T-cell (primary cell): ENCODE measurements around the gene DAPK1. TPM values are rescaled to one million over a fixed set of nuclear protein-coding genes. Genes with fewer than 3 reads are reported as not detected.

Experiments
- ATAC-seq, 4 experiments: fragments of 200-7000 bp in 3 of 4; fragments of 150-1000 bp in 1 of 4; cut with Tn5 transposase; replicated peaks in 1 of 4; 1 replicate in 3 of 4; 2 replicates in 1 of 4; pipeline ENCODE4 v1.10.0; 2021; ENCODE audit warnings: moderate library complexity in 3 of 4, mild to moderate bottlenecking in 2 of 4, moderate number of reproducible peaks in 1 of 4
- CTCF ChIA-PET, 2 donors: fragments of 300-600 bp; sonication (Branson Sonifier 250); formaldehyde crosslinking; loops; one replicate each; lab custom pipeline; 2022; ENCODE audit warnings: antibody characterized with exemption in 2 of 2; lab: Charles Lee
- POLR2A ChIA-PET, 2 donors: fragments of 300-600 bp; sonication (Branson Sonifier 250); formaldehyde crosslinking; loops; one replicate each; lab custom pipeline; 2022; ENCODE audit warnings: antibody characterized with exemption in 2 of 2; lab: Charles Lee
- DNase-seq, 35 experiments: peaks; one replicate each; pipeline versions ENCODE4 v3.0.0 to v3.0.0-alpha.2; 2013 to 2023
- H3K27ac ChIP-seq: one replicate; pipeline ENCODE4 v1.5.1; 2013; ENCODE audit warnings: low read length
- H3K27me3 ChIP-seq, 2 experiments: replicated peaks in 1 of 2; 1 replicate in 1 of 2; 2 replicates in 1 of 2; pipeline versions ENCODE4 v1.6.1 to v1.7.0; 2013; ENCODE audit warnings: low read length in 1 of 2, mixed read lengths in 1 of 2; ENCODE audit not compliant: control insufficient read depth in 2 of 2, insufficient read depth in 2 of 2; ENCODE audit errors: extremely low read depth in 1 of 2
- H3K36me3 ChIP-seq, 2 donors: 1 replicate in 1 of 2; 2 replicates in 1 of 2; pipeline versions ENCODE4 v1.6.1 to v1.7.0; 2013; ENCODE audit warnings: low read length in 1 of 2; ENCODE audit not compliant: control insufficient read depth in 2 of 2, insufficient read depth in 1 of 2; ENCODE audit errors: extremely low read depth in 1 of 2
- H3K4me1 ChIP-seq, 2 experiments: 1 replicate in 1 of 2; 2 replicates in 1 of 2; pipeline versions ENCODE4 v1.6.1 to v1.7.0; 2013; ENCODE audit warnings: low read length in 2 of 2, mixed read lengths in 1 of 2; ENCODE audit not compliant: insufficient read depth in 2 of 2, control insufficient read depth in 1 of 2; ENCODE audit errors: extremely low read depth in 1 of 2
- H3K4me3 ChIP-seq, 2 donors: 1 replicate in 1 of 2; 2 replicates in 1 of 2; pipeline versions ENCODE4 v1.5.1 to v1.7.0; 2013; ENCODE audit warnings: mild to moderate bottlenecking in 2 of 2, low read length in 1 of 2, moderate library complexity in 1 of 2; ENCODE audit not compliant: control insufficient read depth in 1 of 2; ENCODE audit errors: extremely low read depth in 1 of 2
- H3K9me3 ChIP-seq: 2 replicates; pipeline ENCODE4 v1.7.0; 2013
- H3K27ac Mint-ChIP-seq, 2 donors: one replicate each; pipeline ENCODE4 v1.8.0; 2020 to 2021; ENCODE audit warnings: mild to moderate bottlenecking in 2 of 2, mixed read lengths in 2 of 2
- H3K27me3 Mint-ChIP-seq, 2 donors: one replicate each; pipeline ENCODE4 v1.8.0; 2021 to 2022; ENCODE audit warnings: mixed read lengths in 2 of 2
- H3K36me3 Mint-ChIP-seq: one replicate; pipeline ENCODE4 v1.8.0; 2021; ENCODE audit warnings: mixed read lengths
- H3K4me1 Mint-ChIP-seq, 3 donors: one replicate each; pipeline ENCODE4 v1.8.0; 2020 to 2022; ENCODE audit warnings: mixed read lengths in 3 of 3, mild to moderate bottlenecking in 1 of 3
- H3K4me3 Mint-ChIP-seq, 3 donors: one replicate each; pipeline ENCODE4 v1.8.0; 2020 to 2022; ENCODE audit warnings: mild to moderate bottlenecking in 3 of 3, mixed read lengths in 3 of 3, moderate library complexity in 3 of 3
- H3K9me3 Mint-ChIP-seq, 3 donors: one replicate each; pipeline ENCODE4 v1.8.0; 2020 to 2022; ENCODE audit warnings: mixed read lengths in 3 of 3
- WGBS: methylation state at CpG from one replicate; pipeline ENCODE4 v1.1.5; 2013; ENCODE audit warnings: missing lambda C conversion rate; ENCODE audit not compliant: insufficient coverage; 5-methylcytosine and 5-hydroxymethylcytosine counted together
- total RNA-seq, 35 experiments: library from RNA in 6 of 35; stranded (reverse) in 6 of 35; fragments of 120-200 nt in 1 of 35; gene quantifications; one replicate each; pipeline versions ENCODE4 v1.2.1 to v1.2.4 and lab custom pipeline; 2013 to 2026

The DAPK1 gene
- total RNA-seq, 5 donors from 2014 or later (not counting 1 experiment from before 2014, with no cell fraction given) = 1.7 to 4.2 (median 2.8) TPM

DNA sequence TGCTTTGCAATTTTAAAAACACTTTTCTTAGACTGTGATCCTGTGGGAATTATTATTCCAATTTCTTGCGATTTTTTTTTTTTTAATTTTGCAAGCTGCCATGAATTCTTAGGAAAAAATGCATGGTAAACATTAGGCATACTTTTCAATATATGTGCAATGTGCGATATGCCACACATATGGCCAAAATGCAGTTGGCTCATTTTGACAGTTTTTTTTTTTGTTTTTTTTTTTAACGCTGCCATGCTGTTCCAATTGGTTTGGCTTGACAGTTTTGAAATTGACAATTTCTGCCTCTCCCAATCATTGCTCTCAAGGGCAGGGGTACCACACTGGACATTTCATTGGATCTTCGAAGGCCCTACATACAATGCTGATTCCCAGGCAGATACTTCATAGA lies 36.4 kb downstream of the DAPK1 start:
- H3K4me3 ChIP-seq = no peak overlapping the region
- ATAC-seq = no peak
- Mint-ChIP-seq H3K27ac (no peak overlapping the region), H3K4me1 (peaks cover 4 to 11% (median 6%) of the 10 kb centered on the region in 3 donors), H3K36me3 (no peaks in the 10 kb centered on the region), H3K4me3 (no peak overlapping the region), H3K9me3 (no peaks in the 10 kb centered on the region), H3K27me3 (no peaks in the 10 kb centered on the region)
- no peak overlapping the region for H3K27ac ChIP-seq
- no peaks in the 10 kb centered on the region for H3K27me3 ChIP-seq
- no peaks in the 10 kb centered on the region for H3K9me3 ChIP-seq
- ChIA-PET CTCF (no interaction called here), POLR2A (no interaction called here)
- no peak for DNase-seq
- 83% methylated on average over 2 of the region's 4 CpGs for WGBS
- H3K4me1 ChIP-seq = peaks cover 3 to 17% of the 10 kb centered on the region in 2 experiments
- no peaks in the 10 kb centered on the region for H3K36me3 ChIP-seq

DNA sequence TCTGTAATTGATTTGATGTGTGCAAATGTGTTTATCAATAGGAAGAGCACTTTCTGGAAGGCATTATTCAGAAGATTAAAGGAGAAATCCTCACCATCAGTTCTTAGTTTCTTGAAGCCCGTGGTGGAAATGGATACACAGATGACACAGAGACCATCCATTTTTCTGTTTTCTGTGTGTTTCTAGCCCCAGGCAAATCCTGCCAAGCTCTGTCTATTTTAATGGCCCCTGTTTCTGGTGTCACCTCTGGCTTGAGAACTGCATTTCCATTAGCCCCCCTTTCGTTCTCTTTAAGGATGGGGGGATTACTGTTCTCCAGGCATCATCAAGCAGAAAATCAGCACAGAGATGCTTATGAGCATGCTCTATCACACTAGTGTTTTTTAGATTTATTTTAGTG lies 37.3 kb downstream of the DAPK1 start:
- no peak for DNase-seq
- no peaks in the 10 kb centered on the region for H3K36me3 Mint-ChIP-seq
- ChIA-PET POLR2A (no interaction called here), CTCF (no interaction called here)
- H3K4me1 ChIP-seq = peaks cover 3 to 17% of the 10 kb centered on the region in 2 experiments
- H3K4me3 Mint-ChIP-seq = no peak overlapping the region
- peaks cover 4 to 11% (median 6%) of the 10 kb centered on the region in 3 donors for H3K4me1 Mint-ChIP-seq
- no peak overlapping the region for H3K4me3 ChIP-seq
- WGBS = no CpG with 5 or more reads among the region's 2 CpGs
- H3K9me3 Mint-ChIP-seq = no peaks in the 10 kb centered on the region
- no peak overlapping the region for H3K27ac Mint-ChIP-seq
- H3K27ac ChIP-seq = no peak overlapping the region
- no peaks in the 10 kb centered on the region for H3K36me3 ChIP-seq
- H3K27me3 Mint-ChIP-seq = no peaks in the 10 kb centered on the region
- H3K9me3 ChIP-seq = no peaks in the 10 kb centered on the region
- ATAC-seq = no peak
- H3K27me3 ChIP-seq = peaks cover 0 to 5% of the 10 kb centered on the region in 2 experiments

DNA sequence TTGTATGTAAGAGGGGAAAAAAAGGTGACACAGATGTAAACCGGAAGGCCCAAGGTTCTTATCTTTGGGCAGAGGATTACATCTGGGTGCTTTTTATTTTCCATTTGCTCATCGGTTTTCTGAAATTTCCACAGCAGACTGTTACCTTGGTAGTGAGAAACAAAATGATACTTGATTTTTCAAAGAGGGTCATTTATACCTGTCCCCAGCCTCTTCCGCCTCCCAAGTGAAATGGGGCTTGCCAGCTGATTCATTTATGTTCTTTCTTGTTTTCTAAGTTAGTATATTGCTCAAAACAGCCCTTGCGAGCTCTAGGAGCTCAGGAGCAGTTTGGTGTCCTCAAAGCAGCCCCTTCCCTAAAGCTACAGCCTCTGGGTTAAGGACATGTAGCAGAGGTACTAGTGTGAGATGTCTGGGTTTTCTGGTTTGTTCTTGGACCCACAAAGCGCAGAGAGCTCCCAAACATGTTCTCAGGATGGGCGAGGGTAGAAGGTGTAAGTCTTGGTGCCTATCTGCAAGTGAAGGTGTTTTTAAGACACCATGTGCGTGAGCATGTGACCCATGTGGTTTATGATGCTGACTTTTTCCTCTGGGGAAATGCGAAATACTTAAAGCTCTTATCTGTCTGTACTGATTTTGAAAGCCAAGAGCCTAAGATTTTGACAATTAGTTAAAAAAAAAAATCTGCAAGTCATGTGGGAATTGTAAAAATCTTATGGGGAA lies 38.3 kb downstream of the DAPK1 start:
- H3K36me3 ChIP-seq = no peaks in the 10 kb centered on the region
- DNase-seq (peak in 1 of 35 experiments; percentile 6), ATAC-seq (peak in 1 of 4 experiments; percentile 19)
- no peak overlapping the region for H3K4me3 Mint-ChIP-seq
- ChIA-PET POLR2A (no interaction called here), CTCF (no interaction called here)
- H3K9me3 ChIP-seq = no peaks in the 10 kb centered on the region
- H3K27ac Mint-ChIP-seq = peak overlapping the region in 1 of 2 donors; percentile 11
- no peaks in the 10 kb centered on the region for H3K27me3 Mint-ChIP-seq
- peaks cover 4 to 11% (median 6%) of the 10 kb centered on the region in 3 donors for H3K4me1 Mint-ChIP-seq
- no peaks in the 10 kb centered on the region for H3K36me3 Mint-ChIP-seq
- no peaks in the 10 kb centered on the region for H3K9me3 Mint-ChIP-seq
- peaks cover 0 to 7% of the 10 kb centered on the region in 2 experiments for H3K27me3 ChIP-seq
- no peak overlapping the region for H3K4me3 ChIP-seq
- H3K27ac ChIP-seq = no peak overlapping the region
- peaks cover 3 to 17% of the 10 kb centered on the region in 2 experiments for H3K4me1 ChIP-seq
- 12% methylated on average over 4 of the region's 8 CpGs for WGBS

DNA sequence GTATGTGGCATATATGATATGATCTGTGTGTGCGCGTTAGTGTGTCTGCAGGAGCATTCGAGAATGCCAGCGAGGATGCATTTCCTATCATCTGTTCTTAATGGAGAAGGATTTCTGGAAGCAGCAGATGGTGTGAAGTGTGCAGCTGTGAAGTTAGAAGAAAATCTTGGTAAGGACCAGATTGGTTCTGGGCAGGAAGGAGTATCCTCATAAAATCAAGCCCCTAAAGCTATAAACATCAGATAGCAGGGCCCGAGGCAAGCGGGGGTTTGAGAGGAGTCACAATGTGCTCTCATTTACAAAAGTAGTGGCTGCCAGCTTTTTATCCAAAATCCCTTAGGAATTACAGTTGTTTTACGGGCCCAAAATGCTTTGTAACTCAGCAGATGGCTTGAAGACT lies 40.0 kb downstream of the DAPK1 start:
- H3K27ac Mint-ChIP-seq = no peak overlapping the region
- no peaks in the 10 kb centered on the region for H3K27me3 Mint-ChIP-seq
- Histone ChIP-seq H3K4me1 (peaks cover 3 to 17% of the 10 kb centered on the region in 2 experiments), H3K27ac (no peak overlapping the region), H3K9me3 (no peaks in the 10 kb centered on the region), H3K27me3 (peaks cover 0 to 7% of the 10 kb centered on the region in 2 experiments), H3K36me3 (no peaks in the 10 kb centered on the region), H3K4me3 (no peak overlapping the region)
- no peaks in the 10 kb centered on the region for H3K9me3 Mint-ChIP-seq
- no peaks in the 10 kb centered on the region for H3K36me3 Mint-ChIP-seq
- ATAC-seq (no peak), DNase-seq (no peak)
- 100% methylated on average over 4 of the region's 7 CpGs for WGBS
- CTCF ChIA-PET = no interaction called here
- POLR2A ChIA-PET = no interaction called here
- H3K4me1 Mint-ChIP-seq = peaks cover 4 to 11% (median 6%) of the 10 kb centered on the region in 3 donors
- H3K4me3 Mint-ChIP-seq = no peak overlapping the region

DNA sequence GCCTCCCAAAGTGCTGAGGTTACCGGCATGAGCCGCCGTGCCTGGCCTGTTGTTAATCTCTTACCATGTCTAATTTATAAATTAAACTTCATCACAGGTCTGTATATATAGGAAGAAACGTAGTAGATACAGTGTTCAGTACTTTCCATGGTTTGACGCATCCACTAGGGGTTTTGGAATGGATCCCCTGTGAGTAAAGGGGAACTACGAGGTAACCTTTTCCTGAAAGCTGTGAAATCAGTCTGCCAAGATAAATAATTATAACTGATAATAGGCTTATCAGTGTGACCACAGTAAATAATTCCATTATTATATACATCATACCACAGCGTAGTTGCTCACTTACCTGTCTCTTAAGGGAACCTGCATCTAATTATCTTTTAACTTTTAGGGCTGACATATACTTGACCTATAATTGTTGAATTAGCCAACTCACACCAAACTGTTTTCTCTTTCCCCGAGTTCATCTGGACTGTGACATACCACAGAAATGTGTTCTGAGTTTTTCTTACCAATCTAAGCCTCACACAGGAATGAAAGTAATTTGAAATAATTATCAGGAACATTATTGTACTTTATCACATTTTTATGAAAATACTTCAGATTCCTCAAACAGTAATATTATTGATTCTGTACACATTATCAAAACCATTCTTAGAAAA lies 42.9 kb downstream of the DAPK1 start:
- Histone ChIP-seq H3K4me1 (peaks cover 3 to 13% of the 10 kb centered on the region in 2 experiments), H3K9me3 (no peaks in the 10 kb centered on the region), H3K27me3 (peaks cover 0 to 7% of the 10 kb centered on the region in 2 experiments), H3K4me3 (no peak overlapping the region), H3K36me3 (no peaks in the 10 kb centered on the region), H3K27ac (no peak overlapping the region)
- H3K36me3 Mint-ChIP-seq = no peaks in the 10 kb centered on the region
- POLR2A ChIA-PET = no interaction called here
- no peaks in the 10 kb centered on the region for H3K9me3 Mint-ChIP-seq
- no peak for ATAC-seq
- CTCF ChIA-PET = no interaction called here
- H3K27ac Mint-ChIP-seq = no peak overlapping the region
- no peak for DNase-seq
- WGBS = no CpG with 5 or more reads among the region's 8 CpGs
- H3K4me3 Mint-ChIP-seq = no peak overlapping the region
- H3K4me1 Mint-ChIP-seq = peaks cover 4 to 11% (median 6%) of the 10 kb centered on the region in 3 donors
- H3K27me3 Mint-ChIP-seq = no peaks in the 10 kb centered on the region

DNA sequence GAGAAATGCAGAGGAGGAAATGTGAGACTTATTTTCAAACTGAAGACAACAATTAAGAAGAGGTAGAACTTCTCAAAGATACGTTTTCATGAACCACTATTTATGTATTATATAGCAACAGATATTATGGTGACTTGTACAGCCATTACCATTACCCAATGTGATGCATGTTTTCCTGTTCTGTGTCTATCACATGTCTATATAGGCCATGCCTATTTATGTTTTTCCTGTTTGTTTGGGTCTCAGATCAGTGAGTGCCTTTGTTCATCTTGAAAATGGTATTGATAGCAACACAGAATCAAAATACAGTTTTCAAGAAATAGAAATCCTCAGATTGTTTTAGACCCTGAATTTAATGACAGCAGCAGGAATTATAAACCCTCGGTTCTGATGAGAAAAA lies 44.0 kb downstream of the DAPK1 start:
- no peaks in the 10 kb centered on the region for H3K36me3 Mint-ChIP-seq
- H3K27ac Mint-ChIP-seq = no peak overlapping the region
- Histone ChIP-seq H3K4me3 (no peak overlapping the region), H3K9me3 (no peaks in the 10 kb centered on the region), H3K36me3 (no peaks in the 10 kb centered on the region), H3K27ac (no peak overlapping the region), H3K4me1 (peaks cover 0 to 4% of the 10 kb centered on the region in 2 experiments), H3K27me3 (peaks cover 0 to 7% of the 10 kb centered on the region in 2 experiments)
- DNase-seq (no peak), ATAC-seq (no peak)
- no CpG with 5 or more reads among the region's 2 CpGs for WGBS
- POLR2A ChIA-PET = no interaction called here
- H3K4me3 Mint-ChIP-seq = no peak overlapping the region
- CTCF ChIA-PET = no interaction called here
- no peaks in the 10 kb centered on the region for H3K27me3 Mint-ChIP-seq
- peaks cover 0 to 5% (median 0%) of the 10 kb centered on the region in 3 donors for H3K4me1 Mint-ChIP-seq
- no peaks in the 10 kb centered on the region for H3K9me3 Mint-ChIP-seq
